ENCODE results near the gene CXCL16.

CXCL16 gene

GRCh38 chr17:4743216-4743615 lies 3.5 kb upstream of the CXCL16 start:
- FAIRE-seq = no peak
- TF ChIP-seq POLR2A (IDR thresholded peaks at IDR 0.05; ENCODE audit: low read depth, low read length) = no peak

GRCh38 chr17:4742629-4743028 lies 2.9 kb upstream of the CXCL16 start:
- FAIRE-seq = no peak
- no peak for TF ChIP-seq POLR2A (IDR thresholded peaks at IDR 0.05; ENCODE audit: low read depth, low read length)
- no peak for DNase-seq (ENCODE audit: insufficient read length, low spot score)

More at GRCh38 chr17:4743216-4743615, 3.5 kb upstream of the CXCL16 start:
- DNase-seq (ENCODE audit: insufficient read length, low spot score) = no peak

GRCh38 chr17:4742133-4742532 lies 2.4 kb upstream of the CXCL16 start:
- FAIRE-seq (no peak), DNase-seq (ENCODE audit: insufficient read length, low spot score) (no peak)
- no peak for TF ChIP-seq POLR2A (IDR thresholded peaks at IDR 0.05; ENCODE audit: low read depth, low read length)

GRCh38 chr17:4741544-4741943 lies 1.8 kb upstream of the CXCL16 start:
- no peak for TF ChIP-seq POLR2A (IDR thresholded peaks at IDR 0.05; ENCODE audit: low read depth, low read length)
- FAIRE-seq (no peak), DNase-seq (ENCODE audit: insufficient read length, low spot score) (no peak)

- no peak for TF ChIP-seq POLR2A (IDR thresholded peaks at IDR 0.05; ENCODE audit: low read depth, low read length)
- no peak for DNase-seq (ENCODE audit: insufficient read length, low spot score)
- no peak for FAIRE-seq
Measured at GRCh38 chr17:4740584-4740983, 856 bp upstream of the CXCL16 start.

GRCh38 chr17:4740025-4740351 lies 260 bp upstream of the CXCL16 start:
- FAIRE-seq (no peak), DNase-seq (ENCODE audit: insufficient read length, low spot score) (no peak)
- TF ChIP-seq POLR2A (IDR thresholded peaks at IDR 0.05; ENCODE audit: low read depth, low read length) = no peak

GRCh38 chr17:4738136-4739121 lies 1.3 kb downstream of the CXCL16 start:
- no peak for FAIRE-seq
- TF ChIP-seq POLR2A (IDR thresholded peaks at IDR 0.05; ENCODE audit: low read depth, low read length) = no peak
- DNase-seq (ENCODE audit: insufficient read length, low spot score) = no peak

- no peak for DNase-seq (ENCODE audit: insufficient read length, low spot score)
- no peak for FAIRE-seq
- no peak for TF ChIP-seq POLR2A (IDR thresholded peaks at IDR 0.05; ENCODE audit: low read depth, low read length)
Measured at GRCh38 chr17:4735876-4736651, 3.7 kb downstream of the CXCL16 start.

GRCh38 chr17:4734857-4735475 lies 4.8 kb downstream of the CXCL16 start:
- no peak for DNase-seq (ENCODE audit: insufficient read length, low spot score)
- no peak for TF ChIP-seq POLR2A (IDR thresholded peaks at IDR 0.05; ENCODE audit: low read depth, low read length)
- FAIRE-seq = no peak

GRCh38 chr17:4733073-4733531 lies 6.6 kb downstream of the CXCL16 start:
- DNase-seq (ENCODE audit: insufficient read length, low spot score) (no peak), FAIRE-seq (no peak)
- no peak for TF ChIP-seq POLR2A (IDR thresholded peaks at IDR 0.05; ENCODE audit: low read depth, low read length)

GRCh38 chr17:4728124-4728523 lies 11.6 kb downstream of the CXCL16 start:
- TF ChIP-seq POLR2A (IDR thresholded peaks at IDR 0.05; ENCODE audit: low read depth, low read length) = no peak
- no peak for DNase-seq (ENCODE audit: insufficient read length, low spot score)
- FAIRE-seq = no peak

- no peak for DNase-seq (ENCODE audit: insufficient read length, low spot score)
- no peak for TF ChIP-seq POLR2A (IDR thresholded peaks at IDR 0.05; ENCODE audit: low read depth, low read length)
- FAIRE-seq = no peak
Measured at GRCh38 chr17:4725646-4726310, 13.9 kb downstream of the CXCL16 start.

GRCh38 chr17:4724650-4725049 lies 15.1 kb downstream of the CXCL16 start:
- no peak for FAIRE-seq
- DNase-seq (ENCODE audit: insufficient read length, low spot score) = no peak
- TF ChIP-seq POLR2A (IDR thresholded peaks at IDR 0.05; ENCODE audit: low read depth, low read length) = no peak

All from H54 (cell line).